Prostate gland (tissue), 2 donors: ENCODE measurements around the gene TBC1D3I.

Experiments used
- CTCF ChIP-seq, 4 experiments: fragments of 200-600 bp in 2 of 4; fragments of 450-650 bp in 2 of 4; sonication (generic) in 2 of 4; IDR thresholded peaks; 1 replicate in 3 of 4; 2 replicates in 1 of 4; pipeline ENCODE4 v1.5.1; 2016 to 2019; ENCODE audit warnings: antibody characterized with exemption in 4 of 4, mild to moderate bottlenecking in 2 of 4, moderate library complexity in 2 of 4
- POLR2AphosphoS5 ChIP-seq: sonication (generic); formaldehyde crosslinking; IDR thresholded peaks from one replicate; pipeline ENCODE4 v1.6.1; 2017; ENCODE audit warnings: antibody characterized with exemption

GRCh38 chr17:36205637-36206485, 58.5 kb downstream of the TBC1D3I start:
- TF ChIP-seq POLR2AphosphoS5 (no peak), CTCF (IDR thresholded peaks at IDR 0.05) (no peak)
